ENCODE results near the gene FLOT1. TPM values are rescaled to one million over a fixed set of nuclear protein-coding genes. Genes with fewer than 3 reads are reported as not detected.
A peak's percentile ranks its signal among the peaks of the same experiment; 100 is the strongest.

The FLOT1 gene
- total and polyA plus RNA-seq, 12 donors: 162 to 599 (median 348) TPM

DNA sequence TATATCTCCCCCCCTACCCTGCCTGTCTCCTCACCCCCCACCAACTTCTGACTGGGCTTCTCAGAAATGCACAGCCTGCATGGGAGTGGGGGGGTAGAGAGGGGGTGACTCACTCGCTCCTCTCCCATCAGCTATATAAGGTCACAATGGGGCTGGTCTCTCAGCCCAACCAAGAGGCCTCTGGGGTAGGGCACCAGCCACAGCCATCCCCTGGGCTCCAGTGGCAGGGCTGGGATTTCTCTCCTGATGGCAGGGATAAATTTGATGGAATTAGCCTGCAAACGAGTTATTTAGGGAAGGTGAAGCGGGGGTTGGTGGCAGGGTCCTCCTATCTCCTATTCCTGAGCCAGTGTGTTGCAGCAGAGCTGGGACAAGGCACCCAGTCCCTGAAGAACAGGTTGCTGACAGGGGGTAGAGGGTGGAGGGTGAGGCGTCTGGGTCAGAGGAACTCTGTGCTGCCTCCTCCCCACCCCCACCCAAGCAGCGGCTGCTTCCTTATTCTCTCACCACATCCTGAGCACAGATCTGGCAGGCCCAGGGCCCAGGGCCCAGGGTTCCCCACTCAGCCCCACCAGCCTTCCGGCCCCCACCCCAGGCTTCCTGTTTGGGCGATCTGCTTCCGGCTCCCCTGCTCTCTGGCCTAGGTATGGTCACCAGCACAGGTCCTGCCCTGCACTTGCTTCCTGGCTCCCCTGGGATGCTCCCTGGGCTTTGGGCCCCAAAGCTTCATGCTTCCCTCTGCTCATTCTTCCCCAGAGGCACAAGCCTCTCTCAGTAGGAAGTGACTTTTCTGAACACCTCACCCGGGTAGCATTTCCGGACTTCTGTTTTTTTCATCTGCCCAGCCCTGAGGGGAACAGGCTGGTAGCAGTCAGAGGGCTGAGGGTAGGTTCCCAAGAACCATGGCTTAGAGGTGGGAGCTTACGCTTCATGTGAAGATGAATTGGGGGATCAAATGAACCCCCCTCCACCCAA, 60.1 kb downstream of the FLOT1 start:
- Histone ChIP-seq H3K27me3 (no peaks in the 10 kb centered on the region), H3K4me1 (replicated peaks in 1 of 2) (peaks cover 46 to 76% of the 10 kb centered on the region in 2 donors), H3K4me3 (peak overlapping the region in 1 of 4 donors; percentile 72), H3K36me3 (replicated peaks in 1 of 2) (peaks cover 0 to 15% of the 10 kb centered on the region in 2 donors), H3K9me3 (replicated peaks in 1 of 3) (no peaks in the 10 kb centered on the region), H3K27ac (peak overlapping the region; percentile 67 to 98 (median 92))
- TF ChIP-seq POLR2A (IDR thresholded peaks at IDR 0.05): peak in 1 of 2 donors; percentile 86
- TF ChIP-seq CTCF (IDR thresholded peaks at IDR 0.05): no peak
- WGBS, 4 donors: 11 to 25% (median 21%) methylated on average over 5 to 11 of the region's 11 CpGs
- intact Hi-C loops (cut with DNase I): no loop called here
- peak; percentile 76 to 93 (median 88) for DNase-seq

DNA sequence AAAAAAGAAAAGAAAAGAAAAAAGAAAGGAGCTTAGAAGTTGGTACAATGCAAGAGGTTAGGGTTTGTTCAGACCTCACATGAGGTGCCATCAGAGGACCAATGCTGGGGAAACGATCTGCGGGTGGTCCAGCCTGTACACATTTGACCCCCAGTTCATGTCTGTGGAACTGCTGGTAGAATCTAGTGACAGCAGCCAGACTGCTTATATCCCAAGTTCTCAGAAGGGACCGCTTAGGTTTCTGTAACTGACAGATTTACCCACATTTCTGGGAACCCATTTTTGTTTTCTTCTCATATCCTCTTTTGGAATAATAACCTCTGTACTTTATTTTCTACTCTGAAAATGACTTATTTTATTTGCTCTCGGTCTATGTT, 60.7 kb downstream of the FLOT1 start:
- H3K36me3 ChIP-seq (replicated peaks in 1 of 2): peaks cover 0 to 22% of the 10 kb centered on the region in 2 donors
- no peaks in the 10 kb centered on the region for H3K9me3 ChIP-seq (replicated peaks in 1 of 3)
- H3K27ac ChIP-seq: peak overlapping the region; percentile 67 to 98 (median 92)
- H3K4me1 ChIP-seq (replicated peaks in 1 of 2): peaks cover 46 to 76% of the 10 kb centered on the region in 2 donors
- DNase-seq: no peak
- intact Hi-C loops (cut with DNase I): loop anchor here in 1 of 2 donors (2.0 kb wide), 1 partner anchor 41 kb away; no protein-coding TSS in a partner anchor
- 30 to 45% (median 34%) methylated on average over 4 of the region's 4 CpGs for WGBS, 4 donors
- TF ChIP-seq POLR2A (IDR thresholded peaks at IDR 0.05): no peak
- H3K4me3 ChIP-seq: peak overlapping the region in 1 of 4 donors; percentile 72
- H3K27me3 ChIP-seq: no peaks in the 10 kb centered on the region

GRCh38 chr6:30679765-30680535, 62.5 kb downstream of the FLOT1 start:
- no peak for TF ChIP-seq POLR2A (IDR thresholded peaks at IDR 0.05)
- no peak for TF ChIP-seq CTCF (IDR thresholded peaks at IDR 0.05)
- DNase-seq: no peak
- peaks cover 35 to 63% of the 10 kb centered on the region in 2 donors for H3K4me1 ChIP-seq (replicated peaks in 1 of 2)
- no peaks in the 10 kb centered on the region for H3K9me3 ChIP-seq (replicated peaks in 1 of 3)
- peak overlapping the region in 2 of 5 donors; percentile 45 to 95 for H3K27ac ChIP-seq
- intact Hi-C loops (cut with DNase I): loop anchor here (1.0 to 2.0 kb wide), 2 partner anchors 42 to 43 kb away; no protein-coding TSS in a partner anchor
- H3K4me3 ChIP-seq: no peak overlapping the region
- 66 to 80% (median 70%) methylated on average over 7 of the region's 7 CpGs for WGBS, 4 donors
- no peaks in the 10 kb centered on the region for H3K27me3 ChIP-seq
- peaks cover 0 to 32% of the 10 kb centered on the region in 2 donors for H3K36me3 ChIP-seq (replicated peaks in 1 of 2)

GRCh38 chr6:30678964-30679726, 63.3 kb downstream of the FLOT1 start:
- H3K27ac ChIP-seq: peak overlapping the region in 2 of 5 donors; percentile 45 to 95
- no peaks in the 10 kb centered on the region for H3K27me3 ChIP-seq
- no peaks in the 10 kb centered on the region for H3K9me3 ChIP-seq (replicated peaks in 1 of 3)
- peaks cover 27 to 56% of the 10 kb centered on the region in 2 donors for H3K4me1 ChIP-seq (replicated peaks in 1 of 2)
- H3K4me3 ChIP-seq: no peak overlapping the region
- TF ChIP-seq POLR2A (IDR thresholded peaks at IDR 0.05): no peak
- peak; percentile 95 to 98 (median 96) for TF ChIP-seq CTCF (IDR thresholded peaks at IDR 0.05)
- 8 to 21% (median 8%) methylated on average over 11 to 31 of the region's 31 CpGs for WGBS, 4 donors
- peaks cover 0 to 32% of the 10 kb centered on the region in 2 donors for H3K36me3 ChIP-seq (replicated peaks in 1 of 2)
- intact Hi-C loops (cut with DNase I): loop anchor here in 1 of 2 donors (1.0 kb wide), 1 partner anchor 43 kb away; no protein-coding TSS in a partner anchor
- peak; percentile 79 to 92 (median 89) for DNase-seq
